GM19351 (cell line): Measurements from ENCODE around the gene NOS1.

Experiments used
- ATAC-seq: cut with Tn5 transposase; IDR thresholded peaks from one replicate; pipeline ENCODE4 v1.9.1; 2021; ENCODE audit warnings: mild to moderate bottlenecking, moderate library complexity; ENCODE audit not compliant: unreplicated experiment

Gene NOS1

DNA sequence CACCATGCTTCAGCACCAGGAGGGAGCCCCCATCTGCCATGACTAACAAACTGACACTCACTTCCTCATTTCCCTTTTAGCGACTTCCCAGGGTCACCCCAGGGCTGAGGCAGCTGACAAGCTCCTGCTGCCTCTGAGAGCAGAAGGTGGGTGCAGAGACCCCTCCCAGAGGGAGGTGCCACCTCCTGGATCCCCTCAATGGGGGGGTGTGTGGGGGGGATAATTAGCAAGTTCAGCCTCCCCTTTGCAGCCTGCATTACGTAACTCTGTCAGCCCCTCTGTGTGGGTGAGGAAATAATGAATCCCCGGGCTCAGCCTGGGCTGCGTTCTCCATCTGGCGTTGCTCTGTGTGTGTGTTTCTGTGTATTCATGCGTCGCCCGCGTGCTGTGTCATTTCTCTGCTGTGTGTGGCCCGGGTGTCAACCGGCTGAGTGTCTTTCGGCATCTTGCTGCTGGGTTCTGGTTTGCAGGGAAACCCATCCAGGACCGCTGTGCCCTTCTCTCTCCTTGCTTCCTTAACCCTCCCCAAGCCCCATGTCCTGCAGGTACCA, 28.0 kb downstream of the NOS1 start:
- no peak for ATAC-seq

- no peak for ATAC-seq
Measured at GRCh38 chr12:117331691-117332090, 29.7 kb downstream of the NOS1 start.

DNA sequence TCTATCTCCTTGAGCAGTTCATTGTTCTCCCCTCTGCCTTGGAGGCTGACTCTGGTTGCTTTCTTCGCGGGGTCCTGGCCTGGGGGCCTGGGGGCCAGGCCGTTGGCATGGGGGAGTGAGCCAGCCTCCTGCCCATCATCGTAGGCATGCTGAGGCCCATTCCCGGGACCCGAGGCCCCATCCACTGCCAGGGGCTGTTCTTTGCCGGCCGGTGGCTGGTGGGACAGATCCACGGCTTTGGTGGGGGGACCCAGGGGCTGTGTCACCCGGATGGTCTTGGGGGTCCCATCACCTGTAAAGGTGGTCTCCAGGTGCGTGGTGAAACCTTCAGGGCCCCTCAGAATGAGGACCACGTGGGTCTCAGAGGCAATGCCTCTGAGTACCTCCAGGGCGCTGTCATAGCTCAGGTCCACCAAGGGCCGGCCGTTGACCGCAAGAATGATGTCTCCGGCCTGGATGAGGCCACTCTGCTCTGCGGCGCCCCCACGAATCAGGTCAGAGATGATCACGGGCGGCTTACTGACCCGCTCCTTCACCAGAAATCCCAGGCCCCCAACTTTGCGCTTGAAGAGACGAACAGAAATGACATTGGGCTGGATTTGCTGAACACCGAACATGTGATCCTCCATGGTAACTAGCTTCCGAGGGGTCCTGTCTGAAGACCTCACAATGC, 30.8 kb downstream of the NOS1 start:
- ATAC-seq: no peak

DNA sequence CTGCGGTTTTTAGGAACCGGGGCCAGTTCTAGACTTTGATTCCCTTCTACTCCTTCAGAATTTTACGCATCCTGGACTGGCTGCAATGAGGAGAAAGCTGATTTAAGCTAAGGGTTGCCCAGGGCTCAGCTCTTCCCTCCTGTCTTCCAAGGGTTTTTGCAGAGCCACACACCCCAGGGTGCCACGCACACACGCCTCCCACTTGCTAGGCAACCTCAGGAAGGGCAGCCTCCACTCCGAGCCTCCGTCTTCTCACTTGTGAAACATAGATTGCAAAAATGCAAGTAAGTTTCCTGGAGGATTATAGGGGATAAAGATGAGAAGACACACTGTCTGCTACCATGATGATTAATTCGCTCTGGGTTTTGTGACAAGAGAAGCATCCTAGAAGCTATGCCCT, 31.7 kb downstream of the NOS1 start:
- ATAC-seq: no peak

DNA sequence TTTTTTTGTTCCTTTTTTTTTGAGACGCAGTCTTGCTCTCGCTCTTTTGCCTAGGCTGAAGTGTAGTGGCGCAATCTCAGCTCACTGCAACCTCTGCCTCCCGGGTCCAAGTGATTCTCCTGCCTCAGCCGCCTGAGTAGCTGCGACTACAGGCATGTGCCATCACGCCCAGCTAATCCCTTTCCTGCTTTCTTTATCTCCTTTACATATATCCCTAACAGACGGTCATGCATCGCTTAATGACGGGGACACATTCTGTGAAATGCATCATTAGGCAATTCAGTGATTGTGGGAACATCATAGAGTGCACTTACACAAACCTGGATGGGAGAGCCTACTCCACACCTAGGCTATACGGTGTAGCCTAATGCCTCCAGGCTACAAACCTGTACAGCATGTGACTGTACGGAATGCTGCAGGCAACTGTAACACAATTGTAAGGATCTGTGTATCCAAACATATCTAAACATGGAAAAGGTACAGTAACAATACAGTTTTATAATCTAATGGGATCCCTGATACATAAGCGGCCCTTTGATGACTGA, 32.8 kb downstream of the NOS1 start:
- no peak for ATAC-seq

DNA sequence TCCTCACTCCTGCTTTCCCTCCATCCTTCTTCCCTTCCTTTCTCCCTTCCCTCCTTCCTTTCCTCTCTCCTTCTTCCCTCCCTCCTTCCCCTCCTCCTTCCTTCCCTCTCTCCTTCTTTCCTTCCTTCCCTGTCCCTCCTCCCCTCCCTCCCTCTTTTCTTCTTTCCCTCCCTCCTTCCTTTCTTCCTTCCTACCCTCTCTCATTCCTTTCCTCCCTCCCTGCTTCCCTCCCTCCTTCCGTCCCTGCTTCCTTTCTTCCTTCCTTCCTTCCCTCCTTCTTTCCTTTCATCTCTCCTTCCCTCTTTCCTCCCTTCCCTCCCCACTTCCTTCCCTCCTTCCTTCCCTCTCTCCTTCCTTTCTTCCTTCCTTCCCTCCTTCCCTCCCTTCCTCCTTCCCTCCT, 39.0 kb downstream of the NOS1 start:
- no peak for ATAC-seq

- ATAC-seq: no peak
Measured at GRCh38 chr12:117321572-117321971, 39.9 kb downstream of the NOS1 start.

- ATAC-seq: no peak
Measured at GRCh38 chr12:117318591-117318990, 42.8 kb downstream of the NOS1 start.

DNA sequence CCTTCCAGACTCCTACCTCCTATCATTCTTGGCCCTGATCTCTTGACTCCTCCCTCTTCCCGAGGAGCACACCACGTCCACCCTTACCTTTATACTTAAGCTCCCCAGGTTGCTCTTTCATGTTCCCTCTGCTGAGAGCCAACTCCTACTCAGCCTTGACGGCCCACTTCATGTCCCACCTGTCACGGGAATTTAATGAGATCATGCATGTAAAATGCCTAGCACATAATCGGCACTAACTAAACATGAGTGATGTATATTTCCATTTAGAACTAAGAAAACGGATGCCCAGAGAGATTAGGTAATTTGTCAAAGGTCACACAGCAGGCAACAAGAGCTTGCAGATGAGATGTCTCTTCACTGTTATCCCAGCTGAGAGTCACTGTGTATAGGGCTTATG, 45.1 kb downstream of the NOS1 start:
- ATAC-seq: no peak

GRCh38 chr12:117313926-117314325, 47.5 kb downstream of the NOS1 start:
- no peak for ATAC-seq

- ATAC-seq: no peak
Measured at GRCh38 chr12:117312770-117313169, 48.7 kb downstream of the NOS1 start.

DNA sequence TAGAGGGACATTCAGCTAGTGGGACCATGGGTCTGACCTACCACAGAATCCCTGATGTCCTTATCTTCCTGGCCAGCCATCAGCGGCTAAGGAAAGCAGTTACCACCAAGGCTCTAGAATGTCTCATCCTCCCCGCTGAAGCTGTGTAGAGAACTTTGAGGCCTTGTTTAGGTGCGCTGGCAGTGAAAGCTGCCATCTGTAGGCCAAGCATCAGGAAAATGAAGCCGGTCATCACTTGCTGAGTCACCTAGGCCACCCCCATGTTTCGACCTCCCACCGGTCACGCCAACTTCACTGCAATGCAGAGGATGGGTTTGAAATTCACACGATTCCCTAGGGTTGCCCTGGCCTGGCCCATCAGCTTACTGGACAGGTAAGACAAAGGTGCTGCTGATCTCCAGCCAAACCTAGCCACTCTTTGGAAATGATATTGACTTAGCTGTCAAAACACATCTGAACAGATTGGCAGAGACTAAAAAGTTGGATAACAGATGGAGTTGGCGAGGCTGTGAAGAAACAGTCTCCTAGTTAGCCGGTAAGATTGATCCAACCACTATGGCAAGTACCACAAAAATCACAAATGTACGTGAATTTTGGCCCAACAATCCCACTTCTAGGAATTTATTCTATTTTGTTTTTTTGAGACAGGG, 52.0 kb downstream of the NOS1 start:
- ATAC-seq: no peak

- no peak for ATAC-seq
Measured at GRCh38 chr12:117300174-117300573, 61.3 kb downstream of the NOS1 start.

DNA sequence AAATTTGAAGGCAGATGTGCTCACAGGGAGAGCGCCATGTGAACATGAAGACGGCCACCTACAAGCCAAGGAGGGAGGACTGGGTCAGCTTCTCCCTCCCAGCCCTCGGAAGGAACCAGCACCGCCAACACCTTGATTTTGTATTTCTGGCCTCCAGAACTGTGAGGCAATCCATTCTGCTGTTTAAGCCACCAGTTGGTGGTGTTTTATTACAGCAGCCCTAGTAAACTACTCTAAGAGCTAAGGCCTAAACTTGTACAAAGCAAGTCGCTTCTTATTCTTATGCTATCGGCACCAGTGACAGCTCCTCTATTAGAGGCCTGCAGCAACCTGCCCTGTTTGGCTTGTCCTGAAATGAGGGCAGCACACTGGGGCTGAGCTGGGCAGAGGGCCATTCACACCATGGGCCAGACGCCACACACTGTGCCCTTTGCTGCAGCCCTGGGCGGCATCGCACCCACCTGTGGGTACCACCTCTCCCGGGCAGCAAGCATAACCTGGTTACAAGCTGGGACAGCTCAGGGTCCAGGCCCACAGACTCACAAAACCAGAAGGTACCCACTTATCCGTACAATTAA, 62.7 kb downstream of the NOS1 start:
- no peak for ATAC-seq

GRCh38 chr12:117298191-117298590, 63.2 kb downstream of the NOS1 start:
- ATAC-seq: no peak

- ATAC-seq: no peak
Measured at GRCh38 chr12:117294189-117294603, 67.2 kb downstream of the NOS1 start.

DNA sequence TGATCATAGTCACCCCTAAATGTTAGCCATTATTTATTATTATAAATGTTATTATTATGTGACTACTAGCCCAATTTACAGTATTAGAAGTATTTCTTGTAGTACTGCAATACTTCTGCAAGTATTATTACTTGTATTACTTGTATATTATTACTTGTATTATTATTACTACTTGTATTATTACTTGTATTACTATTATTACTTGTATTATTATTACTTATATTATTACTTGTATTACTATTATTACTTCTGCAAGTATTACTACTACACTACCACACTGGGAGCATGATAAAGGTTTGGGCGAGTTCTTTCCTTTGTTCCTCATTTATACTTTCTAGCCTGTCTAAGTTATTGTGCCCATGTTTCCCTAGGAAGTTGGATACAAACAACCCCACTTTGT, 67.9 kb downstream of the NOS1 start:
- no peak for ATAC-seq

DNA sequence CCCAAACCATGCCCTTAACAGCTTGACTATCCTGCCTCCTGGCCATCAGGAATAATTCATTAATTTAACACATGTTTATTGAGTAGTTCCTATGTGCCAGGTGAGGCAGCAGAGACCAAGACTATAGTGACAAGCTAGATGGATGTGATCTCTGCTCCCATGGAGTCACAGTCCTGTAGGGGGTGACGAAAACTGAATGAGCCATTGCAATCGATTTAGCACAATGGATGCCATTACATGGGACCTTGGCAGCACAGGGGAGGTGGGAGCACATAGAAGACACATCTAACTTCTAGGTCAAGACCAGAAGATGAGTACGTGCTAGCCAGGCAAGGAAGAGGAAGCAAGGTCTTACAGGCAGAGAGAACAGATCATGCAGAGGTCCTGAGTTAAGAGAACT, 68.7 kb downstream of the NOS1 start:
- no peak for ATAC-seq

GRCh38 chr12:117284140-117284539, 77.3 kb downstream of the NOS1 start:
- ATAC-seq: no peak

- ATAC-seq: no peak
Measured at GRCh38 chr12:117282490-117282889, 78.9 kb downstream of the NOS1 start.

DNA sequence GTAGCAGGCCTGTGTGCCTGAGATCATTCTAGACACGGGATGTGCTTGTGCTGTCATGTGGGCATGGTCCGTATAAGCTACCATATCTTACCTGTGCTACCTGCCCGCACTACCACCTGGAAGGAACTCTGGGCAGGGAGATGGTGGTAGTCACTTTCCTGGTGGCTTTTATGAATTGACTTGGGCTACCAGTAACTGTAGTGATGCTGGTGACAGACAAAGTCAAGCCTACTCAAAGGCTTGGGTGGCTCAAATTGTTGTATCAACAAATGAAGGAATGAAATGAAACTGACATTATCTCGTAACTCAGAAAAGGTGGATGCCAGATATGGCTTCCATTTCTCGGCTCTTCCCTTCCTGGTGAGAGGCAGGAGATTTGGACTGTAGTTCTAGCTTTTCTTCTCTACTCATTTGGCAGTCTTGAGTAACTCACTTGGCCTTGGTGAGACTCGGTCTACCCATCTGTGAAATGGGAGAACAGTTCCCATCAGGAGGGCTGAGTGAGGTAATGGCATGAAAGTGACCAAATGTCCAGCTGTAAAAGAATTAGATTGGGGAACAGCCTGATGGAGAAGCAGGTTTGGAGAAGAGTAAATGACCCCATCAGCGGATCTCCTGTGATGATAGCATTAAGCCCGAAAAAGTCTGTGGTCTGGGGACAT, 81.3 kb downstream of the NOS1 start:
- ATAC-seq: no peak
